IMR-90 (cell line): ENCODE measurements around the gene CHMP6. TPM values are rescaled to one million over a fixed set of nuclear protein-coding genes. Genes with fewer than 3 reads are reported as not detected.
A peak's percentile ranks its signal among the peaks of the same experiment; 100 is the strongest.

ENCODE experiments used
- ATAC-seq: fragments of 200-7000 bp; cut with Tn5 transposase; 2 replicates; pipeline ENCODE4 v1.9.1; 2020; ENCODE audit warnings: low read depth, mild to moderate bottlenecking, moderate library complexity
- BruUV-seq: library from RNA; stranded (reverse); fragments of 400-500 nt; replicated peaks from 2 replicates; lab custom pipeline; 2021; lab: Mats Ljungman, UMichigan
- CTCF ChIA-PET: fragments of 300-600 bp; formaldehyde crosslinking; extraction: SDS; loops from one replicate; lab custom pipeline; 2021; ENCODE audit warnings: antibody characterized with exemption; lab: Yijun Ruan, JAX
- POLR2A ChIA-PET: fragments of 300-600 bp; sonication (Branson Sonifier 250); formaldehyde crosslinking; loops from one replicate; lab custom pipeline; 2022; ENCODE audit warnings: antibody characterized with exemption; ENCODE audit not compliant: unreplicated experiment; lab: Charles Lee
- DNase-seq: peaks from one replicate; pipeline ENCODE4 v3.0.0; 2013
- H2AFZ ChIP-seq: replicated peaks from 2 replicates; pipeline ENCODE3; 2013; ENCODE audit warnings: low read length, mild to moderate bottlenecking; ENCODE audit not compliant: poor library complexity
- H2AK5ac ChIP-seq: 2 replicates; pipeline ENCODE4 v1.6.1; 2013; ENCODE audit warnings: low read depth, low read length, inconsistent platforms
- H2AK9ac ChIP-seq: replicated peaks from 2 replicates; pipeline ENCODE3; 2013; ENCODE audit warnings: mild to moderate bottlenecking, low read depth, low read length, moderate library complexity; ENCODE audit not compliant: poor library complexity
- H2BK120ac ChIP-seq: 2 replicates; pipeline ENCODE4 v1.6.1; 2013; ENCODE audit warnings: low read depth, low read length, inconsistent platforms
- H2BK15ac ChIP-seq: 3 replicates; pipeline ENCODE4 v1.6.1; 2013; ENCODE audit warnings: low read depth, low read length, inconsistent platforms
- H2BK20ac ChIP-seq: 2 replicates; pipeline ENCODE4 v1.6.1; 2013; ENCODE audit warnings: low read depth, mild to moderate bottlenecking, inconsistent platforms, low read length, moderate library complexity
- H2BK5ac ChIP-seq: 2 replicates; pipeline ENCODE4 v1.6.1; 2013; ENCODE audit warnings: mild to moderate bottlenecking, low read depth, low read length, inconsistent platforms; ENCODE audit not compliant: poor library complexity, severe bottlenecking
- H3K14ac ChIP-seq: replicated peaks from 2 replicates; pipeline ENCODE4 v1.6.1; 2013; ENCODE audit warnings: low read depth, low read length, inconsistent platforms
- H3K18ac ChIP-seq: 2 replicates; pipeline ENCODE4 v1.6.1; 2013; ENCODE audit warnings: low read depth, low read length, control low read depth
- H3K23ac ChIP-seq: 2 replicates; pipeline ENCODE4 v1.6.1; 2013; ENCODE audit warnings: low read depth, low read length, inconsistent platforms
- H3K27ac ChIP-seq: 2 replicates; pipeline ENCODE4 v1.5.1; 2013; ENCODE audit warnings: mild to moderate bottlenecking, control low read depth, low read length; ENCODE audit not compliant: insufficient read depth
- H3K27me3 ChIP-seq: 2 replicates; pipeline ENCODE4 v1.6.1; 2013; ENCODE audit warnings: low read length; ENCODE audit not compliant: control insufficient read depth, insufficient read depth
- H3K36me3 ChIP-seq: 2 replicates; pipeline ENCODE4 v1.6.1; 2013; ENCODE audit warnings: low read length, mixed read lengths; ENCODE audit not compliant: control insufficient read depth, insufficient read depth
- H3K4ac ChIP-seq: 2 replicates; pipeline ENCODE4 v1.6.1; 2013; ENCODE audit warnings: low read depth, low read length, inconsistent platforms
- H3K4me1 ChIP-seq: 2 replicates; pipeline ENCODE4 v1.6.1; 2013; ENCODE audit warnings: low read length, mixed read lengths; ENCODE audit not compliant: control insufficient read depth, insufficient read depth
- H3K4me2 ChIP-seq: 2 replicates; pipeline ENCODE4 v1.6.1; 2013; ENCODE audit warnings: low read depth, mild to moderate bottlenecking, control low read depth, low read length, moderate library complexity
- H3K4me3 ChIP-seq: 2 replicates; pipeline ENCODE4 v1.5.1; 2013; ENCODE audit warnings: low read depth, mild to moderate bottlenecking, control low read depth, low read length, moderate library complexity; ENCODE audit not compliant: insufficient read depth
- H3K56ac ChIP-seq: 2 replicates; pipeline ENCODE4 v1.6.1; 2013; ENCODE audit warnings: low read length, inconsistent platforms; ENCODE audit not compliant: insufficient read depth; ENCODE audit errors: extremely low read depth
- H3K79me1 ChIP-seq, 2 experiments: 2 replicates each; pipeline ENCODE4 v1.6.1; 2013; ENCODE audit warnings: low read length in 2 of 2, inconsistent platforms in 1 of 2, low read depth in 1 of 2
- H3K9ac ChIP-seq: 2 replicates; pipeline ENCODE4 v1.6.1; 2013; ENCODE audit warnings: low read depth, low read length, control low read depth
- H3K9me1 ChIP-seq: 2 replicates; pipeline ENCODE4 v1.6.1; 2013; ENCODE audit warnings: low read length, inconsistent platforms; ENCODE audit not compliant: insufficient read depth
- H3K9me3 ChIP-seq: 2 replicates; pipeline ENCODE4 v1.6.1; 2013; ENCODE audit warnings: low read length; ENCODE audit not compliant: control insufficient read depth, insufficient read depth
- H4K20me1 ChIP-seq: 2 replicates; pipeline ENCODE4 v1.6.1; 2013; ENCODE audit warnings: low read length, inconsistent platforms; ENCODE audit not compliant: insufficient read depth
- H4K5ac ChIP-seq: 2 replicates; pipeline ENCODE4 v1.6.1; 2013; ENCODE audit warnings: mild to moderate bottlenecking, low read depth, low read length, control low read depth
- H4K8ac ChIP-seq, 2 experiments: 2 replicates each; pipeline ENCODE4 v1.6.1; 2013; ENCODE audit warnings: low read depth in 2 of 2, low read length in 2 of 2, control low read depth in 1 of 2, inconsistent platforms in 1 of 2
- H4K91ac ChIP-seq: 2 replicates; pipeline ENCODE4 v1.6.1; 2013; ENCODE audit warnings: low read depth, low read length, inconsistent platforms; ENCODE audit not compliant: insufficient read depth
- FOS ChIP-seq: fragments of 150-350 bp; IDR thresholded peaks from 2 replicates; pipeline ENCODE4 v1.6.1; 2016; ENCODE audit warnings: low read depth, low read length
- NFE2L2 ChIP-seq: fragments of 150-350 bp; IDR thresholded peaks from 2 replicates; pipeline ENCODE4 v1.6.1; 2016; ENCODE audit warnings: low read depth, mild to moderate bottlenecking, low read length
- RFX5 ChIP-seq: IDR thresholded peaks from 2 replicates; pipeline ENCODE4 v1.8.0; 2012; ENCODE audit warnings: low read depth, mild to moderate bottlenecking, low read length, moderate library complexity
- WGBS, 2 experiments: methylation state at CpG; one replicate each; pipeline versions ENCODE4 v1.1.5 to v1.1.7; 2013; ENCODE audit warnings: missing lambda C conversion rate in 2 of 2; ENCODE audit not compliant: insufficient read length in 1 of 2; ENCODE audit errors: extremely low coverage in 2 of 2; 5-methylcytosine and 5-hydroxymethylcytosine counted together
- dilution Hi-C: fragments of 300-500 bp; cut with HindIII; formaldehyde crosslinking; loops from one replicate; pipeline ENCODE4 v1.14.3; 2018; ENCODE audit warnings: low sequenced_read_pairs; ENCODE audit not compliant: unreplicated experiment
- in situ Hi-C: fragments of 300-500 bp; cut with MboI; formaldehyde crosslinking; loops from 3 replicates; pipeline ENCODE4 v1.14.3; 2019; ENCODE audit warnings: low sequenced_read_pairs, inconsistent platforms, mixed read lengths
- intact Hi-C: fragments of 100-400 bp; cut with micrococcal nuclease; formaldehyde crosslinking; loops from 2 replicates; pipeline ENCODE4 v1.10.0; 2022
- polyA plus RNA-seq, 3 experiments: library from polyadenylated mRNA; depleted of rRNA; stranded (reverse); fragments of >200 nt; gene quantifications; 2 replicates each; pipeline ENCODE4 v1.2.3, GENCODE V29; 2012; ENCODE audit warnings: low replicate concordance in 1 of 3
- total RNA-seq: library from RNA; depleted of rRNA; stranded (reverse); fragments of >200 nt; gene quantifications from 2 replicates; pipeline ENCODE4 v1.2.3, GENCODE V29; 2012
- TF ChIP-seq, protein P1 (sequence below): fragments of 150-350 bp; IDR thresholded peaks from 2 replicates; pipeline ENCODE4 v1.6.1; 2016; ENCODE audit warnings: low read depth, mild to moderate bottlenecking, low read length, moderate library complexity, borderline replicate concordance

CHMP6 gene
- total and polyA plus RNA-seq, 2 of the 4 experiments (the other 2 are of a cell fraction): 5.0 to 40.3 TPM

DNA sequence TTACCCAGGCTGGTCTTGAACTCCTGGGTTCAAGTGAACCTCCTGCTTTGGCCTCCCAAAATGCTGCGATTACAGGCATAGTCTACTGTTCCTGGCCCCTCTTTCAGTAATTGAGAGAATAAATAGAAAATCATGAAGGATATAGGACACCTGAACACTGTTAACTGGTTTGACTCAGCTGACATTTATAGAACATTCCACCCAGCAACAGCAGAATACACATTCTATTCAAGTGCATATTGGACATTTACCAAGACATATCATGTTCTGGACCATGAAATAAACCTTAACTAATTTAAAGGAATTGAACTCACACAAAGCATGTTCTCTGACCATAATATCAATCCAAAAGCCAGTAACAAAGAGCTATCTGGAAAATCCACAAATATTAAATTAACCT, 23.5 kb downstream of the CHMP6 start:
- Histone ChIP-seq H2BK120ac (no peak overlapping the region), H2BK15ac (no peak overlapping the region), H3K4me1 (peaks cover 11% of the 10 kb centered on the region), H4K91ac (no peak overlapping the region), H3K9me3 (peaks cover 11% of the 10 kb centered on the region; the same call in 1 of the 2 replicates), H3K79me1 (no peaks in the 10 kb centered on the region), H3K18ac (no peak overlapping the region), H4K8ac (no peak overlapping the region), H2AK9ac (no peak overlapping the region), H3K36me3 (no peaks in the 10 kb centered on the region), H3K23ac (no peak overlapping the region), H2BK20ac (no peak overlapping the region), H3K14ac (no peak overlapping the region), H3K4me3 (no peak overlapping the region), H2AK5ac (no peak overlapping the region), H2AFZ (no peak overlapping the region), H3K4me2 (no peak overlapping the region), H3K27me3 (no peaks in the 10 kb centered on the region), H3K9me1 (0 out of 2 replicates have a peak, but pooled peaks cover 3% of the 10 kb centered on the region), H4K5ac (no peak overlapping the region), H3K4ac (no peak overlapping the region), H4K20me1 (no peaks in the 10 kb centered on the region), H3K9ac (no peak overlapping the region), H2BK5ac (no peak overlapping the region), H3K27ac (no peak overlapping the region), H3K56ac (no peak overlapping the region)
- dilution Hi-C loops (no loop called here), in situ Hi-C loops (no loop called here), intact Hi-C loops (no loop called here)
- DNase-seq (peak; percentile 52), ATAC-seq (no peak)
- CTCF ChIA-PET: no interaction called here
- BruUV-seq: no TSS peak
- no CpG with 5 or more reads among the region's 1 CpG for WGBS, 2 experiments
- 0 out of 2 replicates have a peak, but pooled peaks have one; percentile 24 for TF ChIP-seq RFX5
- TF ChIP-seq, protein P1, sequence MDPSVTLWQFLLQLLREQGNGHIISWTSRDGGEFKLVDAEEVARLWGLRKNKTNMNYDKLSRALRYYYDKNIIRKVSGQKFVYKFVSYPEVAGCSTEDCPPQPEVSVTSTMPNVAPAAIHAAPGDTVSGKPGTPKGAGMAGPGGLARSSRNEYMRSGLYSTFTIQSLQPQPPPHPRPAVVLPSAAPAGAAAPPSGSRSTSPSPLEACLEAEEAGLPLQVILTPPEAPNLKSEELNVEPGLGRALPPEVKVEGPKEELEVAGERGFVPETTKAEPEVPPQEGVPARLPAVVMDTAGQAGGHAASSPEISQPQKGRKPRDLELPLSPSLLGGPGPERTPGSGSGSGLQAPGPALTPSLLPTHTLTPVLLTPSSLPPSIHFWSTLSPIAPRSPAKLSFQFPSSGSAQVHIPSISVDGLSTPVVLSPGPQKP: no peak
- no peak for TF ChIP-seq NFE2L2
- TF ChIP-seq FOS: no peak
- POLR2A ChIA-PET: no interaction called here
